ENCODE measurements around the gene PLXDC2.

PLXDC2 gene

DNA sequence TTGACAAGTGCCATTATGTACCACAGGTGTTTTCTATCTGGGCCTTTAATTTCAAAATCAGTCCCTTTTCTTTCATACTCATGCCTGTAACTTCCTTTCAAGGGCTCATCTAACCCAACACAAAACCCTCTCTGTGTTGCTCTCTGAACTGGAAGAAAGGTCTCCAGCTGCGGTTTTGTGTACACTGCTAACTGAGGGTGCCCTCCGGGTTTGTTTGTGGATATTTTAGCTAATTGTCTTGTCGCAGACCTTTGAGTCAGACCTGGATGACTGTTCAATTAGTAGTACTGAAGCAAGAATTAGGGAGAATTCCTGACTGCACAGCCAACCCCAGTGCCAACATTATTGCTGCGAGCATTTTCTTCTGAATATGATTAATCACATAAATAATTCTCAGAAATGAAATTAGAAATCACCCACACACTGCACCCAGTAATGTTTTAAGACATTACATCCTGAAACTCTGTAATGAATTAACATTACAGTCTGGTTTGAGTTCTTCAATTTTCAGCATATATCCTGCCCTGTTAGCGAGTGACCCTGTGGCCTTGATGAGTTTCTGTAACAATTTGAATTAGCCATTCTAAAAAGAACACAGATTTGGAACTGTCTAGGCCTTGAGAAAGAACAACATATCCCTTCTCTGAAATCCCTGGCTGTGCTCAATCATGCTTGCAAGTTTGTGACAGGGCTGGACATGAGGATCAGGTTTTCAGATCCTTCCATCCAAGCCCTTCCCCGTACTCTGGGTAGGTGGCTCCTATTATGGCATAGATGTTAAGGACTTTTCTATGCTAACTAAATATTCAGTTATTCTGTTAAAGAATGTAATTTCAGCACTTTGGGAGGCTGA, 460.1 kb downstream of the PLXDC2 start:
- DNase-seq (ENCODE audit: extremely low spot score): no peak
- POLR2A ChIA-PET: no interaction called here
- CTCF ChIA-PET: no interaction called here
- no peak for TF ChIP-seq CTCF (IDR thresholded peaks at IDR 0.05; ENCODE audit: control extremely low read depth, extremely low read depth, low read depth, missing control alignments)

- no peak for DNase-seq (ENCODE audit: extremely low spot score)
- TF ChIP-seq CTCF (IDR thresholded peaks at IDR 0.05; ENCODE audit: control extremely low read depth, extremely low read depth, low read depth, missing control alignments): no peak
- POLR2A ChIA-PET: no interaction called here
Measured at GRCh38 chr10:20277820-20278219, 461.6 kb downstream of the PLXDC2 start.

DNA sequence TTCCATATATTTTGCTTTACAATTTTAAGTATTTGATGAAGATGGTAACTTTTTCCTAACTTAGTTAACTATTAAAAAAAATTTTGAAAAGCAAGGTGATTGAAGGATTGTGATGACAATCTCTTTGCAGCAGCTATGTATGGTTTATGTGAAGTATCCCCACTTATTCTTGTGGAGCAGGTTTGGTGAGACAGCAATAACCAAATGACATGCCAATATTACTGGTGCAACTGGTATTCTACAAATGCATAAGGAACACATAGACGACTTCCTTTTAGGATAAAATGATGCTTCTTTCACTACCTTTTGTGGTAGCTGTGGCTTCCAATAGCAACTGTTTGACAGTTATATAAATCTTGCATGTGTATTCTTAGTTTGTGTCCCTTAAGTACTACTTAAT, 465.3 kb downstream of the PLXDC2 start:
- ChIA-PET POLR2A (no interaction called here), CTCF (no interaction called here)
- DNase-seq (ENCODE audit: extremely low spot score): no peak
- no peak for TF ChIP-seq CTCF (IDR thresholded peaks at IDR 0.05; ENCODE audit: control extremely low read depth, extremely low read depth, low read depth, missing control alignments)

More at GRCh38 chr10:20277820-20278219, 461.6 kb downstream of the PLXDC2 start:
- CTCF ChIA-PET: interaction anchor here (1.7 to 2.2 kb wide), 2 partner anchors 9 to 14 kb away, joined by 3 to 5 read pairs; no protein-coding TSS in a partner anchor

- TF ChIP-seq CTCF (IDR thresholded peaks at IDR 0.05; ENCODE audit: control extremely low read depth, extremely low read depth, low read depth, missing control alignments): no peak
- CTCF ChIA-PET: no interaction called here
- POLR2A ChIA-PET: no interaction called here
- no peak for DNase-seq (ENCODE audit: extremely low spot score)
Measured at GRCh38 chr10:20287586-20287985, 471.4 kb downstream of the PLXDC2 start.

DNA sequence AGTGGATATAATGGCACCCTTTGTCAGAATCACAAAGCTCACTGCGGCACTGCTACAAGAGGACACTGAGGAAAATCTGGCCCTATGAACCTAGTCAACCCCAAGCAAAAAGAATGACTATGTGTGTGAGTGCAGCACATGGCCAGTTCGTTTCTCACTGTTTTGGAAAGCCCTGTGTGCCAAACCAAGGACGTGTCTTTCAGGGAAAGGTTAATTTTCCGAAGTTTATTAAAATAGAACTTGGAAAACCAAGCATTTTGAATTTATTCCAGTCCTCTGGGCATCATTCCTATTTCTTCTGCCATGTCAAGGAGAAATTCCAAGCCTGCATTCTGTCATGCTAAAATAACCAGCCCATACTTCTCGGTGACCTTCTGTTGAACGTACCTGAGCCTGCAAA, 471.8 kb downstream of the PLXDC2 start:
- ChIA-PET CTCF (no interaction called here), POLR2A (no interaction called here)
- no peak for DNase-seq (ENCODE audit: extremely low spot score)
- no peak for TF ChIP-seq CTCF (IDR thresholded peaks at IDR 0.05; ENCODE audit: control extremely low read depth, extremely low read depth, low read depth, missing control alignments)

GRCh38 chr10:20289070-20289828, 473.0 kb downstream of the PLXDC2 start:
- no peak for DNase-seq (ENCODE audit: extremely low spot score)
- no peak for TF ChIP-seq CTCF (IDR thresholded peaks at IDR 0.05; ENCODE audit: control extremely low read depth, extremely low read depth, low read depth, missing control alignments)
- POLR2A ChIA-PET: no interaction called here
- CTCF ChIA-PET: no interaction called here

Data from GM10248 (cell line).